Mammary epithelial cell (primary cell): ENCODE data around the gene ACCSL.

Experiments
- EZH2 ChIP-seq: IDR thresholded peaks from 2 replicates; pipeline ENCODE4 v1.6.1; 2012; ENCODE audit warnings: low read length, inconsistent platforms, borderline replicate concordance
- TF ChIP-seq, protein P1 (sequence below), 2 donors: IDR thresholded peaks in 1 of 2; conservative IDR thresholded peaks in 1 of 2; 2 replicates each; pipeline ENCODE4 v1.5.1; 2011 to 2012; ENCODE audit warnings: inconsistent platforms in 2 of 2, low read length in 2 of 2, mild to moderate bottlenecking in 2 of 2, control low read depth in 1 of 2, low read depth in 1 of 2; ENCODE audit not compliant: insufficient read depth in 1 of 2; ENCODE audit errors: extremely low read depth in 1 of 2

DNA sequence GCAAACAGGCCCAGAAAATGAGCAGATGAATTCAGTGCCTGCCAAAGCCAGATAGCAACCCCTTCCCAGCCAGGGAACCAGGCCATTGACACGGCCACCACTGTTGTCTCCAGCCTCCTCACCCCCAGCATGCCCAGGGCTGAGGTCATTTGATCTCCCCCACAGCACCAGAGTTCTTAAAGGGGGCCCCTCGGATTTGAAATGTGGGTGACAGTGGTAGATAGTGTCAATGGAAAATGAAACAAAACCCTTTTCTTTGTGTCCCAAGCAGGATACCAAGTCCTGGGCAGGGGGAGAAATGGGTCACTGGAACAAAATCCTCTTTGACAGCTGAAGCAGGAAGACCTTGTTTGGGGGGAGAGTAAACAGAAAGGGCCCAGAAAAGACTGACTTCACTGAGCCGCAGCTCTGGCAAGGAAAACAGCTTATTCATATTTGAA is 14.3 kb upstream of the ACCSL start:
- TF ChIP-seq, protein P1, sequence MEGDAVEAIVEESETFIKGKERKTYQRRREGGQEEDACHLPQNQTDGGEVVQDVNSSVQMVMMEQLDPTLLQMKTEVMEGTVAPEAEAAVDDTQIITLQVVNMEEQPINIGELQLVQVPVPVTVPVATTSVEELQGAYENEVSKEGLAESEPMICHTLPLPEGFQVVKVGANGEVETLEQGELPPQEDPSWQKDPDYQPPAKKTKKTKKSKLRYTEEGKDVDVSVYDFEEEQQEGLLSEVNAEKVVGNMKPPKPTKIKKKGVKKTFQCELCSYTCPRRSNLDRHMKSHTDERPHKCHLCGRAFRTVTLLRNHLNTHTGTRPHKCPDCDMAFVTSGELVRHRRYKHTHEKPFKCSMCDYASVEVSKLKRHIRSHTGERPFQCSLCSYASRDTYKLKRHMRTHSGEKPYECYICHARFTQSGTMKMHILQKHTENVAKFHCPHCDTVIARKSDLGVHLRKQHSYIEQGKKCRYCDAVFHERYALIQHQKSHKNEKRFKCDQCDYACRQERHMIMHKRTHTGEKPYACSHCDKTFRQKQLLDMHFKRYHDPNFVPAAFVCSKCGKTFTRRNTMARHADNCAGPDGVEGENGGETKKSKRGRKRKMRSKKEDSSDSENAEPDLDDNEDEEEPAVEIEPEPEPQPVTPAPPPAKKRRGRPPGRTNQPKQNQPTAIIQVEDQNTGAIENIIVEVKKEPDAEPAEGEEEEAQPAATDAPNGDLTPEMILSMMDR (conservative IDR thresholded peaks at IDR 0.05 in 1 of 2, IDR thresholded peaks at IDR 0.05 in 1 of 2; ENCODE audit: extremely low read depth in 1 of 2, insufficient read depth in 1 of 2, low read depth in 1 of 2, low read length in 2 of 2), result no peak
- no peak for TF ChIP-seq EZH2
